Loucy (cell line): ENCODE results near the gene GAB1.

Source experiments
- H2AFZ ChIP-seq: fragments of 200-600 bp; sonication (generic); 2 replicates; pipeline ENCODE4 v1.6.0; 2016; ENCODE audit warnings: antibody characterized with exemption, mild to moderate bottlenecking, low read length, moderate library complexity
- H3F3A ChIP-seq: fragments of 200-600 bp; 2 replicates; pipeline ENCODE4 v1.6.0; 2016; ENCODE audit warnings: antibody characterized with exemption, low read depth, mild to moderate bottlenecking
- H3K27me3 ChIP-seq: fragments of 200-600 bp; sonication (generic); 2 replicates; pipeline ENCODE4 v1.6.1; 2014; ENCODE audit warnings: low read length, mild to moderate bottlenecking; ENCODE audit not compliant: insufficient read depth, poor library complexity, severe bottlenecking
- H3K36me3 ChIP-seq: fragments of 200-600 bp; sonication (generic); 2 replicates; pipeline ENCODE4 v1.6.1; 2016; ENCODE audit warnings: low read length; ENCODE audit not compliant: insufficient read depth
- H3K4me1 ChIP-seq: fragments of 200-600 bp; sonication (generic); 2 replicates; pipeline ENCODE4 v1.5.1; 2014; ENCODE audit warnings: low read length, mild to moderate bottlenecking; ENCODE audit not compliant: insufficient read depth, poor library complexity, severe bottlenecking
- H3K4me2 ChIP-seq: fragments of 200-600 bp; sonication (generic); 2 replicates; pipeline ENCODE4 v1.6.0; 2014; ENCODE audit warnings: antibody characterized with exemption, low read length, low read depth, mild to moderate bottlenecking; ENCODE audit not compliant: poor library complexity, severe bottlenecking
- H3K4me3 ChIP-seq: fragments of 200-600 bp; sonication (generic); 2 replicates; pipeline ENCODE4 v1.5.1; 2014; ENCODE audit warnings: low read length, mild to moderate bottlenecking, mixed read lengths; ENCODE audit not compliant: poor library complexity, severe bottlenecking
- H3K79me2 ChIP-seq: fragments of 200-600 bp; sonication (generic); 2 replicates; pipeline ENCODE4 v1.6.1; 2014; ENCODE audit warnings: low read length; ENCODE audit not compliant: insufficient read depth
- H3K9ac ChIP-seq: fragments of 200-600 bp; sonication (generic); 2 replicates; pipeline ENCODE4 v1.6.0; 2014; ENCODE audit warnings: mild to moderate bottlenecking, low read depth, low read length, moderate library complexity; ENCODE audit not compliant: poor library complexity, severe bottlenecking
- H3K9me2 ChIP-seq: fragments of 200-600 bp; sonication (generic); replicated peaks from 2 replicates; pipeline ENCODE4 v1.6.1; 2016; ENCODE audit warnings: low read depth, low read length, mixed read lengths
- H3K9me3 ChIP-seq: fragments of 200-600 bp; sonication (generic); 2 replicates; pipeline ENCODE4 v1.6.1; 2014; ENCODE audit warnings: mild to moderate bottlenecking, antibody characterized with exemption, low read length, low read depth; ENCODE audit not compliant: insufficient read depth
- H4K20me1 ChIP-seq: fragments of 200-600 bp; sonication (generic); 2 replicates; pipeline ENCODE4 v1.6.0; 2014; ENCODE audit warnings: antibody characterized with exemption, low read length, mild to moderate bottlenecking; ENCODE audit not compliant: insufficient read depth, poor library complexity, severe bottlenecking
- EZH2phosphoT487 ChIP-seq: fragments of 200-600 bp; IDR thresholded peaks from 2 replicates; pipeline ENCODE4 v1.6.1; 2018; ENCODE audit warnings: antibody characterized with exemption, mild to moderate bottlenecking, moderate library complexity, borderline replicate concordance
- TF ChIP-seq, protein P1 (sequence below): fragments of 200-600 bp; sonication (generic); conservative IDR thresholded peaks from 2 replicates; pipeline ENCODE4 v1.5.1; 2014; ENCODE audit warnings: mild to moderate bottlenecking, antibody characterized with exemption, low read length

GAB1 gene

DNA sequence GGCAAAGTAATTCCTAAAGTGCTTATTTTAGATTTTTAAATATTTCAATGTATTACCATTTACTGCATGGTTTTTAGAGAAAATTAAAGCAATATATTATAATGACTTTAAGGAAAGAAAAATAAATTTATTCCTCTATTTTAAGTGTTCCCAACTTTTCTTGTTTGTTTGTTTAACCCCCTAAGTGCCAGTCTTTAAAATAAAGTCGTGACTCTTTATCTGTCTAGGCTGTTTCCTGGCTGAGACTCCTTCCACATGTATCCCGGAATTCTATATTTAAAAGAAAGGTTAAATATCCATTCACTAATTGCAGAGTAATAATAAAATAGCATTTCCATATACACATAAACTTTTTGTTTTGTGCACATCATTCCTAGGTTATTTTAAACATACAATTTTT, 71.2 kb downstream of the GAB1 start:
- H3K27me3 ChIP-seq, result no peaks in the 10 kb centered on the region
- peaks cover 44% of the 10 kb centered on the region for H3K4me1 ChIP-seq
- H3K79me2 ChIP-seq, result peaks cover 57% of the 10 kb centered on the region
- no peak overlapping the region for H2AFZ ChIP-seq
- no peak overlapping the region for H3K4me3 ChIP-seq
- TF ChIP-seq, protein P1, sequence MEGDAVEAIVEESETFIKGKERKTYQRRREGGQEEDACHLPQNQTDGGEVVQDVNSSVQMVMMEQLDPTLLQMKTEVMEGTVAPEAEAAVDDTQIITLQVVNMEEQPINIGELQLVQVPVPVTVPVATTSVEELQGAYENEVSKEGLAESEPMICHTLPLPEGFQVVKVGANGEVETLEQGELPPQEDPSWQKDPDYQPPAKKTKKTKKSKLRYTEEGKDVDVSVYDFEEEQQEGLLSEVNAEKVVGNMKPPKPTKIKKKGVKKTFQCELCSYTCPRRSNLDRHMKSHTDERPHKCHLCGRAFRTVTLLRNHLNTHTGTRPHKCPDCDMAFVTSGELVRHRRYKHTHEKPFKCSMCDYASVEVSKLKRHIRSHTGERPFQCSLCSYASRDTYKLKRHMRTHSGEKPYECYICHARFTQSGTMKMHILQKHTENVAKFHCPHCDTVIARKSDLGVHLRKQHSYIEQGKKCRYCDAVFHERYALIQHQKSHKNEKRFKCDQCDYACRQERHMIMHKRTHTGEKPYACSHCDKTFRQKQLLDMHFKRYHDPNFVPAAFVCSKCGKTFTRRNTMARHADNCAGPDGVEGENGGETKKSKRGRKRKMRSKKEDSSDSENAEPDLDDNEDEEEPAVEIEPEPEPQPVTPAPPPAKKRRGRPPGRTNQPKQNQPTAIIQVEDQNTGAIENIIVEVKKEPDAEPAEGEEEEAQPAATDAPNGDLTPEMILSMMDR, result no peak
- H3K9me3 ChIP-seq, result no peaks in the 10 kb centered on the region
- no peak overlapping the region for H3K4me2 ChIP-seq
- no peak overlapping the region for H3K9ac ChIP-seq
- H3F3A ChIP-seq, result no peaks in the 10 kb centered on the region
- no peaks in the 10 kb centered on the region for H3K36me3 ChIP-seq
- H4K20me1 ChIP-seq, result no peaks in the 10 kb centered on the region
- H3K9me2 ChIP-seq, result no peaks in the 10 kb centered on the region

DNA sequence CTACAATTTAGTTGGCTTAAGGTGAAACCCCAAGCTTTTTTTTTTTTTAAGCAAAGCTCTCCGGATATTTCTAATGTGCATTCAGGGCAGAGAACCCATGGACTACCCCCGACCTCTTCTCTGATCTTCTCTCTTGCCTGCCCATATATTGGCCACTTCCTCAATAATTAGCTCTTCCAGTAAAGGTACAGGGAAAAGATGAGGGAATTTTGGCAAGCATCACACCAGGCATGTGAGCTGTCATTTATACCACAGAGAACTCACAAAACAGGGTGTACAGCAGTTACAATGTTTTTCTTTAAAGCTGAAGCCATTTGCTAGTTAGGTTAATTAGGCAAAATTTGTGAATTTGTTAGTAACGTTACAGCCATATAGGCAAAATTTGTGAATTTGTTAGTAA, 73.3 kb downstream of the GAB1 start:
- no peaks in the 10 kb centered on the region for H3K9me3 ChIP-seq
- no peaks in the 10 kb centered on the region for H3F3A ChIP-seq
- peaks cover 31% of the 10 kb centered on the region for H3K4me1 ChIP-seq
- no peaks in the 10 kb centered on the region for H3K9me2 ChIP-seq
- peaks cover 48% of the 10 kb centered on the region for H3K79me2 ChIP-seq
- TF ChIP-seq, protein P1, result no peak
- TF ChIP-seq EZH2phosphoT487, result no peak
- H3K4me2 ChIP-seq, result no peak overlapping the region
- no peak overlapping the region for H3K9ac ChIP-seq
- no peak overlapping the region for H3K4me3 ChIP-seq
- no peak overlapping the region for H2AFZ ChIP-seq
- H3K27me3 ChIP-seq, result no peaks in the 10 kb centered on the region
- H3K36me3 ChIP-seq, result no peaks in the 10 kb centered on the region
- H4K20me1 ChIP-seq, result no peaks in the 10 kb centered on the region

DNA sequence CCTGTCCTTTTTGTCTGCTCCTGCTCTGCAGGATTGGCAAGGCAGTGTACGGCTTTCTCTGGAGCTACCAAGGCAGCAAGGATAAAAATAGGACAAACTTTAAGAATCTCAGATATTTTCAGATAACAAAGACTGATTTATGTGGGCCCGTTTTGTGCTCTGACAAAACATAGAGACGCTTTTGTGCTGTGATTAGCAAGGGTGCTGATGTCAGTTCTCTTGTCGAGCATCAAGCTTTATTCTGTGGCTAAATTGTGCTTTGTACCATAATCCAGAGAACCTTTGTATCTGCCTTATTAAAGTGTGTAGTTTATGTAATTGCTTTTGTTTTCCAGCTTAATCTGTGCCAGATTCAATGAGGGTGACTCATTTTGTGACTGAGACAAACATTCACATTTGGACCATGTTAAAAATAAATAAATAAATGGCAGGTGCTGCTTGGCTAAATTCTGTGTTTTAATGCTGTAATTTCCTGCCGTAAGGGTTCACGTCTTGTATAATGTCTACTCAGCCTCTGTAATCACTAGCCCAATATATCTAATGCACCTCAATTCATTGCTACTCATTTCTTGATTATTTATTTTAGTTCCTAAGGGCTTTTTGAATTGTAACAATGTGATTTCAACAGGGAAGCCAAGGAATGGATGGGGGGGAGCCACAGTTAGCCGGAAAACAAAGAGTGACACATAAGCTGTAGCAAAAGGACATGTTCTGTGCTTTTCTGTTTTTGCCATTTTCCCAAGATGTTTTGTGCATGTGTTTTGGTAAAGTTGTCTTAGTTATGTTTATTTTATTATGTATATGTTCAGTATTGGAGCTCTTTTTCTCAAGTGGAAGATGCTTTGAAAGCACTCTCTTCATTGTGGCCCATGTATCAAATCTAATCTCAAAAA, 75.1 kb downstream of the GAB1 start:
- H3K9ac ChIP-seq, result no peak overlapping the region
- no peak overlapping the region for H3K4me2 ChIP-seq

More for the DNA sequence above, 75.1 kb downstream of the GAB1 start:
- Histone ChIP-seq H4K20me1 (no peaks in the 10 kb centered on the region), H3F3A (no peaks in the 10 kb centered on the region), H3K4me3 (no peak overlapping the region), H2AFZ (no peak overlapping the region), H3K9me2 (no peaks in the 10 kb centered on the region), H3K9me3 (no peaks in the 10 kb centered on the region), H3K4me1 (peaks cover 16% of the 10 kb centered on the region), H3K79me2 (peaks cover 32% of the 10 kb centered on the region), H3K36me3 (peaks cover 2% of the 10 kb centered on the region; the same call in 1 of the 2 replicates), H3K27me3 (no peaks in the 10 kb centered on the region)
- TF ChIP-seq EZH2phosphoT487, result no peak
- TF ChIP-seq, protein P1, result no peak
